Transverse colon (tissue), 4 donors: ENCODE data around the gene JPH2.
"Not testable (repeated sequence)": the region's sequence is repeated elsewhere in the genome, so short reads cannot be mapped to it uniquely, and the experiment has no call there.

Source experiments
- CTCF ChIP-seq, 5 experiments: fragments of 200-600 bp in 3 of 5; fragments of 450-650 bp in 2 of 5; sonication (generic) in 3 of 5; IDR thresholded peaks; 1 replicate in 2 of 5; 2 replicates in 3 of 5; pipeline ENCODE4 v1.5.1; 2016 to 2017; ENCODE audit warnings: antibody characterized with exemption in 5 of 5, inconsistent platforms in 3 of 5, mild to moderate bottlenecking in 2 of 5, moderate library complexity in 1 of 5
- EP300 ChIP-seq: sonication (generic); formaldehyde crosslinking; IDR thresholded peaks from one replicate; pipeline ENCODE4 v1.6.1; 2017; ENCODE audit warnings: antibody characterized with exemption, low read depth
- POLR2A ChIP-seq: fragments of 450-650 bp; IDR thresholded peaks from one replicate; pipeline ENCODE4 v1.6.1; 2016; ENCODE audit warnings: antibody characterized with exemption, mild to moderate bottlenecking, moderate library complexity
- POLR2AphosphoS5 ChIP-seq, 3 donors: sonication (generic); formaldehyde crosslinking; IDR thresholded peaks; one replicate each; pipeline ENCODE4 v1.6.1; 2016; ENCODE audit warnings: antibody characterized with exemption in 3 of 3

- not testable (repeated sequence) for TF ChIP-seq CTCF (IDR thresholded peaks at IDR 0.05); POLR2A; POLR2AphosphoS5 (IDR thresholded peaks at IDR 0.05); EP300
Measured at GRCh38 chr20:44129300-44129699, 57.7 kb downstream of the JPH2 start.
